Measurements from ENCODE around the gene SUSD6.

Gene SUSD6

DNA sequence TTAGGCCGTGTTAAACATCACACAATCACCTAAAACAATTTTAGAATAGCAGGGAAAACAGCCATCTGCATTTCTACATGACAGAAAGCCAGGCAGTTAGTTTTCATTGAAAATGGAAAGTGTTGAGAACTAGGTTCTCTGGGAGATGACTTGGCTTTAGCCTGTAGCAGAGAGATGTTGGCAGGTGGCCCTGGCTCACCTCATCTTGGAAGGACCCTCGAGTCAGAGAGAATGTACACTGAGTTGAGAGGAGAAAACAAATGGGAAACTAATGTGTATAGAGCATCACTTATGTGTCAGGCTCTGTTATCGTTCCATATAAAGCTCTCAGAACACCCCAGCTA is 51.9 kb downstream of the SUSD6 start:
- Histone ChIP-seq H3K4me3 (no peak overlapping the region), H3K27ac (peak overlapping the region in 6 of 21 experiments; percentile 13 to 34 (median 22))

DNA sequence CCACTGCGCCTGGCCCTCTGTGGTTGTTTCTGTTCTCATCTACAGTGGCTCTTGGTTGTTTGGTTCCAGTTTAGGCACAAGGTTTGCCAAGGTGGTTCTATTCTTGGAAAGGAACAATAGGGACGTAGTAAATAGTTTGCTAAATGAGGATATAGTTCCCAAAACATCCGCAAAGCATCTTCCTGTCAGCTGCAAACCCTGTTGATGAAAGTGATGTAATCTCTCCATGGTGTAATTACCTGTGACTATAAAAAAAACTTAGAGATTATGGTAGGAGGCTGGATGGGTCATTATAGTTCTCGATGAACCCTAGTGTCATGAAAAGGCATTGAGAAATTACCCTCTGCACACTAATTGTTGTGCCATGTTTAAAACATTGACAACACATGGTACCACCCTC is 52.9 kb downstream of the SUSD6 start:
- Histone ChIP-seq H3K4me3 (no peak overlapping the region), H3K27ac (peak overlapping the region in 5 of 21 experiments; percentile 28 to 63 (median 47))

DNA sequence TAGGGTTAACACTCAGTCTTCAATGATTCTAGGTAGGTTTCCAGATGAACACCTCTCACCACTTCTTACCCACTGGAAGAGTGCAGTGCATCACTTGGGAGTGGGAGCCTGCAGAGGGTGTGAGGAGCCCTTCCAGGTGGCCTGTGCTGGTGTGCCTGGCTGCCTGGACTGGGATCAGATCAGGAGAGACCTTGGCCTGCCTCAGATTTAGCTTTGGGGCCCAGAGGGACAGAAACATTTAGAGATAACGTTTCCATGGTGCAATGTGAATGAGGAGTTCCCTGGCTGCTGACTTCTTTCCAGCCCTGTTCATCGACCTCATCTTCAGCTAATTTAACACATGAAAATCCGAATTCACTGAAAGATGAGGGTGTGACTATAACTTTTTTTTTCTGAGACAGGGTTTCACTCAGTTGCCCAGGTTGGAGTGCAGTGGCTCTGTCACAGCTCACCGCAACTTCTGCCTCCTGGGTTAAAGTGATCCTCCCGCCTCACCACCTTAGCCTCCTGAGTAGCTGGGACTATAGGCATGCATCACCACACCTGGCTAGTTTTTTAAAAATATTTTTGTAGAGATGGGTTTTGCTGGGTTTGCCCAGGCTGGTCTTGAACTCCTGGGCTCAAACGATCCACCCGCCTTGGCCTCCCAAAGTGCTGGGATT is 53.6 kb downstream of the SUSD6 start:
- H3K27ac ChIP-seq, result peak overlapping the region in 10 of 21 experiments; percentile 2 to 65 (median 44)
- no peak overlapping the region for H3K4me3 ChIP-seq

DNA sequence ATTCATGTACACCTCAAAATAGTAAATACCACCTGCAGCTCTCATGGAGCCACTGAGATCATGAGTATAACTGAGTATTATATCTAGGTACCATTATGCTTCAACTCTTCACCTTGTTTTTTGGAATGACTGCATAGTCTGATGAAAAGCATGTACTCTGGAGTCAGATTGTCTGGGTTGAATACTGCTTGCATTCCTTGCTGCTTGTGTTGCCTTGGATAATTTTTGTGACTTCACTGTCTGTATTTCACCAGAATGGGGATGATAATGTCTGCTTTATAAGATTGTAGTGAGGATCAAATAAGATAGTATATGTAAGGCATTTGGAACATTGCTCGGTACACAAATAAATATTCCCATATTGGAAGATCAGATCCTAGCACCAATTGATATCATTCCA is 54.2 kb downstream of the SUSD6 start:
- Histone ChIP-seq H3K4me3 (no peak overlapping the region), H3K27ac (peak overlapping the region in 12 of 21 experiments; percentile 0 to 78 (median 54))

DNA sequence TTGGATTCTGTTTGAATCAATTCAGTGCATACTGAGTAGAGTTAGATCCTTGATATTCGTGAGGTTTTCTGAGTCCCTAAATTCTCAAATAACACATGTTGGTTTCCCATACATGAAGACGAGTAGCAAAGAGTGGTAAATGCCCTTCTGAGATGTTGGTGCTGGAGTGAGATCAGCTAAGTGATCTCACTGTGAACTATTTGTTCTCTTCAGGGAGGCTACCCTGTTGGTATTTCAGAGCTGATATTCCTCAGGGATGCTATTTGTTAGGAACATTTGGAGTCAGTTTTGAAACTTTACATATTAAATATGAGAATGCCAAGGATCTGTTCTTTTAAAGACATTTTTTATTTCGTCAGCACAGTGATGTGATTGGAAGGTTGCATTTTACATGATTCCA is 54.7 kb downstream of the SUSD6 start:
- peak overlapping the region in 14 of 21 experiments; percentile 0 to 78 (median 52) for H3K27ac ChIP-seq
- no peak overlapping the region for H3K4me3 ChIP-seq

DNA sequence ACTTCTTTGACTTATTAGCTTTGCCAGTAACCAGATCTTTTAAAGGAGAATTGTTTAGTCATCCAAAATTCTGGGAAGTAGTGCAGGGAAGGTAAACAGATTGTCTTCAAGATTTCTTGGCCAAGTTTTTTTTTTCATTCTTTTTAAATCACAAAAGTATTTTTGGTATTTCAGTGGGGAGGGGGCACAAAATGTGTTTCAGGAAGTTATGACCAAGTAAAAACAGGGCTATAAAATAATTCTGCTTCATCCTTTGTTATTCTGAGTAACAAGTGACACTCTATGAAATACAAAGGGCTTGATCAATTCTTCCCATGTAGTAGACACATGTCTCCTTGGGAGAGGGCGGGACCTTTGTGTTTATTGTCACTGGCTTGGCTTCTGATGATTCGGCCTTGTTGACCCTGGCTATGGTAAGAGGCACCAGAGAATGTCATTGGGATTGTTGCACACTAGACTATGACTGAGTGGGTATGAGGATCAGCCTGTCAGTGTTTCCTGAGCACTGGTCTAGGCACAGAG is 55.4 kb downstream of the SUSD6 start:
- peak overlapping the region in 12 of 21 experiments; percentile 27 to 78 (median 56) for H3K27ac ChIP-seq

DNA sequence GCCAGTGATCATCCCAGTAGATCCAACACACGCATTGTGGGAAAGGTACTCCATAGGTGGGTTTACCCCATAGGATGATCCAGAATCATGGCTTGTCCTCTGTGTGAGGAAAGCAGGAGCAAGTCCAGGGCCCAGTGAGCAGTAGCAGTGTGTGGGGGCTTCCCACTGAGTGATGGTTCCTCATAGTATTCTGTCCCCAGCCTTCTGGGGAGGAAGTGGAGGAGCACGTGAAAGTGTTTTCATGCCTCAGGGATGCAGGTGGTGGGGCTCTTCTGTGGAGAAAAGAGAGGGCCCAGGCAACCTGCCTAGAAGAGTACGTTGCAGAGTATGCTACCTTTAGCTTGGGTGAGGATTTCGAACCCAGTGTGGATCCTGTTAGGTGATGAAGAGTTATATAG is 56.5 kb downstream of the SUSD6 start:
- H3K27ac ChIP-seq, result peak overlapping the region in 7 of 21 experiments; percentile 1 to 59 (median 45)
- H3K4me3 ChIP-seq, result no peak overlapping the region

More for the DNA sequence above, 55.4 kb downstream of the SUSD6 start:
- H3K4me3 ChIP-seq, result no peak overlapping the region

DNA sequence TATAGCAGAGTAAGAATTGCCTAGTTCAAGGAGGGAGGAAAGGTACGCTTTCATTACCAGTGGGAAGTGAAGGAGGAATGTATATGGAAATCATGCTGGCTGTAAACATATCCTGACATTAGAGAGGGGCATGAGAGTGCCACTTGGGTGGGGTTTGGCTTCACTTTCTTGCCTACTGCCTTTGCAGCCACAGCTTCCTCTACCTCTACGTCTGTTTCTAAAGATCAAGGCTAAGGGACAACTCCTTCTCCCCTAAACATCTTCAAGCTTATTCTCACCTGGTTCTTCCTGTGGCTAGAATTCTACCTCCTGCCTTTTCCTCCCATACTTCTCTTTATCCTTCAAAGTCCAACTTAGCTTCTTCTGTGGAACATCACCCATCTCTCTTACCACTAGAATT is 58.0 kb downstream of the SUSD6 start:
- peak overlapping the region in 2 of 21 experiments; percentile 18 to 23 for H3K27ac ChIP-seq
- no peak overlapping the region for H3K4me3 ChIP-seq

DNA sequence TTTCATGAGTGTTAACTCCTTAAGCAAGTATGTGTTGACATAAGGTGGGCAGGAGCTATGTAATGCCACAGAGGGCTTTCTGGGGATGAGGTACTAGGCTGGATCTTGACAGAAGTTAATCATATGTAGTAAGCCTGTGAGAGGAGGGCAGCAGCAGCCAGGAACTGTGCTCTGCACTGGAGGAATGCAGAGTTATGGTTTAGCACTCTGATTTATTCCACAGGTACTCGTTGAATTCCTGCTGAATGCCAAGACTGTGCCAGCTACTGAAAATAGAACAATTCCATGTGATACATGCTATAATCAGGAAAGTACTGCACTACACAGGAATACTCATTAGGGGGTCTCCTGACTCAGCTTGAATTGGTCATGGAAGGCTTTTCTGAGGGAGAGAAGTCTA is 58.7 kb downstream of the SUSD6 start:
- no peak overlapping the region for H3K4me3 ChIP-seq
- peak overlapping the region in 2 of 21 experiments; percentile 14 to 23 for H3K27ac ChIP-seq

DNA sequence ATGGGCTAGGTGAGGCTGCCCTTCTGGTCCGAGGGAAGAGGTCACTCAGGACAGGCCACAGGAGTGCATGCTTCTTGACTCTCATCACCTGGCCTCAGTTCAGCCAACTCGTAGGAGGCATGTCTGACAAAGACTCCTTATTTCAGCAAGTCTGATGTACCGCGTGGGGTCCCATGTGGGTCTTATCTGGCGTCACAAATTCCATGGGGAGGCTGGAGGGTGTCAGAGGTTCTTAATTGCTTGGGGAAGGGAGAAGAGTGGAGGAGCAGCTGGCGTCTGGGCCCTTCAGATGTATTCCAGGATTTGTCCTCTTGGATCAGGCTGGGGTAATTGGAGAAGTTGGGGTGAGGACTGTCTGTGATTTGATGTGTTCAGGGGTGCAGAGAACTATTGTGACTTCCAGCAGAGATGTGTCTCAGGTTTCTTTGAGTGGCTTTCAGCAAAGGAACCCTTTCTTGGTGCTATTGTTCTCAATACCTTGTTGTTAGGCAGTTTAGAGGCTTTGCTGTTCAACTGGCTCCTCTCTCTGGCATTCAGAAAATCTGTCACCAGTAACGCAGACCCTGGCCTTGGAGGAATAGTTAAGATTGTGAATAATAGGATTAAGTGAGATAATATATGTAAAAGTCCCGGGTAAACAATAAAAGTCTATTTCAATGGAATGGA is 60.1 kb downstream of the SUSD6 start:
- no peak overlapping the region for H3K4me3 ChIP-seq
- H3K27ac ChIP-seq, result peak overlapping the region in 1 of 21 experiments; percentile 14

DNA sequence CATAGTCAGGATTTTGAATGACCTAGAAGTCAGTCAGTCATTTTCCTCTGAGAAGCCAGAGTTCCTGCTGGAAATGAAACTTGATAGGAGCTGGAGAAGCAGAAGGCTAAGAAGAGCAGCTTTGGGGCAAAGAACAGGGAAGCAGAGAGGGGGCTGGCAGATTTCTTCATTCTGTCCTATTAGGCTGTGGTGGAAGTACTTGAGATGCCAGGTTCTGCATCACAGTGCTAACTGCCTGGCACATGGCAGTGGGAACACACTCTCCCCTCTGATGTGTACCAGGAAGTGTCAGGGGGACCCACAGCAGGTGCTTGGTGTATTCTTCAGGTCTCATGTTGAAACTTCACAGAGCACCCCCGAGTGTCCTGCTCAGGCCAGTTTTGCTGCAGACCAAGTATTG is 61.0 kb downstream of the SUSD6 start:
- Histone ChIP-seq H3K4me3 (no peak overlapping the region), H3K27ac (peak overlapping the region in 7 of 21 experiments; percentile 3 to 81 (median 35))

DNA sequence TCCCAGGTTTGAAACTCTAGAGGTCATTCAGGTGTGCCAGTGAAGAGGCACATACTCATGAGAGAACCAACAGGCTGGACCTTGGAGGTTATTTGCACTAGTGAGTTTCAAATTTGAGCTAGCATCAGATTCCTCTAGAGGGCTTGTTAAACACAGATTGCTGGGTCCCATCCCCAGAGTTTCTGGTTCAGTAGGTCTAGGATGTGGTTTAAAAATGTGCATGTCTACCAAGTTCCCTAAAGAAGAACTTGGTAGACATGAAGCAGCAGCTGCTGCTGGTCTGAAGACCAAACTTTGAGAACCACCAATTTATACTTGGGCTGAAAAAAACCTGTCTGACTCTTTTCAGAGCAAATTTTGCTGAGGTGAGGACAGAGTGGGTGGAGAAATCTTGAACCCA is 61.7 kb downstream of the SUSD6 start:
- Histone ChIP-seq H3K27ac (peak overlapping the region in 16 of 21 experiments; percentile 13 to 81 (median 48)), H3K4me3 (no peak overlapping the region)

DNA sequence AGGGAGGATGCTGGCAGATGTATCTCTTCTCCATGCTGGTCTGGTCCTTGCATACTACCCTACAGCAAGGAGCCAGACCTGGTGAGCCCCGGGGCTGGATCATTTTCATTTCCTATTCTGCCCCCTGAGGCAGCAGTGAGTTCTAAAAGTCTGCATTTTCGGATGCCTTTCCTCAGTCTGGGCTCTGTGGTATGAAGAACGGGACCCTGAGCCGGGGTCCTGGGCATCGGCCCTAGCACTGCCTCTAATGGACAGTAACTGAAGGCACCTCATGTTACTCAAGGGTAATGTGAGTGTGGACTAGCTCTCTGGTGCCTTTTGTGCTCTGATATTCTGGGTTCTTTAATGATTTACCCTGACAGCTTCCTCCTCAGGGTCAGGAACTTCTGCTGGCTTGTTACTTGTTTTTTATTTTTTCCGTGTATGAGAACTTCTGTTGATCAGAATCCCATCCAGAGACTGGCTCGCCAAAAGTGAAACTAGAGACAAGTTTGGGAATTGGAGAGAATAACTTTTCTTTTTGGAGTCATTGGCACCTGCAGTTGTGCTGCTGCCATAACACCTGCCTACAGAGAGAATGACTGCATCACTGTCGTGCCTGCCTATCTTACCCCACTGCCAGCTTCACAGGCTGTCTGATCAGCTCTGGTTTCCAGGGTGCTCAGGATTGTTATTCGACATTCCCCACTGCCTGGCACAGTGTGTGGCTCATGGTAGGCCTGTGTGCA is 62.3 kb downstream of the SUSD6 start:
- peak overlapping the region in 17 of 21 experiments; percentile 20 to 81 (median 48) for H3K27ac ChIP-seq
- H3K4me3 ChIP-seq, result no peak overlapping the region

DNA sequence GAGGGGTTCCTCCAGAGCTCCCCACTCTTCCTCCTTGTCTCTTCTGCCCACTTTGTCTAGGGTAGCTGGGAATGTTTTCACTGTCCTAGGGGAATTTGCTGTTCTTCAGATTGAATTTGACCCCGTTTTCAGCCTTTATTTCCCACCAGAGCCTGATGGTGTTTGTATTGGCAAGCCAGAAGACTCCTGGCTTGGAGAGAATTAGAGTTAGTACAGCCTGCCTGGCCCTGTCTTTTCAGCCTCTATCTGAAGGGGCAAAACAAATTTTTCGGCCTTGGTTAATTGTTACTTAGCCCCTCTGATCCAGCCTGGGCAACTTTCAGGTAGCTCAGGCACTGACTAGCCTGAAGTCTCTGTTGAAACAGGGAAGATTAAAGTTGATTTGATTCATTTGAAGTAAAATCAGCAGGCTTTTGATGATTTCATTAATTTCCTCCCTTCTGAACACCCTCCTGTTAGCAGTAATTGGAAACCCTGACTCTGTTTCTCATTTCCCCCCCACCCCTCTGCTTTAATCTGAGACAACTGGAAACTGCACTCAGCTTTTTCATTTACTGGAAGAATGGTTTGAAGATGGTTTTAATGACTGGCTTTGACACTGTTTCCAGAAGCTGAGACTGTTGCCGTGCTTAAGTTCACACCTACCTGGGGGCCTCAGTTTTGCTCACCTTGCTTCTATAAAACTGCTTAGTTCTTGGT is 63.3 kb downstream of the SUSD6 start:
- H3K27ac ChIP-seq, result peak overlapping the region in 15 of 21 experiments; percentile 7 to 81 (median 44)
- no peak overlapping the region for H3K4me3 ChIP-seq

DNA sequence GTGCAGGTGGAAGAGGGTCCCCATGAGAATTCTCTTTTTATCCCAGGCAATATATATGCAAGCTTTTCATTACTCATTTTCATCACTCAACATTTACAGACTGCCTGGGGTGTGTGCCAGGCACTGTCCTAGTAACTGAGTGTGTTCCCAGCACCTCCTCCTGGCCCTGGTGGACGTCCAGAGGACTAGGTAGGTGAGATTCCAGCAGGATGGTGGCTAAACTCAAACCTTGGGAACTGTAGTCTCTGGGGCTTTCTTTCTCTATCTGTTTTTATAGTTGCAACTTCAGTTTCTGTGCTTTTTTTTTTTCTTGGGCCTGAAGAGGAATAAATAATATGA is 63.8 kb downstream of the SUSD6 start:
- peak overlapping the region in 9 of 21 experiments; percentile 11 to 81 (median 55) for H3K27ac ChIP-seq
- H3K4me3 ChIP-seq, result no peak overlapping the region

DNA sequence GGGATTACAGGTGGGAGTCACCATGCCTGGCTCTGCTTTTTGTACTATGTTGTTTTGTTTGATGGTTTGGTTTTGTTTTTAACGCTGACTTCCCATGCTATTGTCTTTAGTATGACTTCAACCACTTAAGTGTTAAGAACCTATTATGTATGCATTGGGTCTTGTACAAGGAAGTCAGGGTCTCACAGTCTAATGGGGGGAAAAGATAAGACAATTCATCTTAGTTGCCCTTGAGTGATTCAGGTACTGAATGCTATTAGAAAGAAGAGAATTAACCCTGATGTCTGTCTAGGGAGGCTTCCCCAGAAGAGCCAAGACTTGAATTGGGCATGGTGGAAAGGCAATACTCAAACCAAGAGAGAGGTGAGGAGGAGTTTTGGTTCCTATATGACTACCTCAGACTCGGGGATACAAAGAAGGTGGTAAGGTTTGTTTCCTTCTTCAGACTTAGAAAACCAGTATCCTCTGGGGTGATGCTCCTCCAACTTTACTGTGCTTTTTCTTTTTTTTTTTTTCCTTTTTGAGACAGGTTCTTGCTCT is 64.6 kb downstream of the SUSD6 start:
- Histone ChIP-seq H3K27ac (peak overlapping the region in 6 of 21 experiments; percentile 1 to 81 (median 31)), H3K4me3 (no peak overlapping the region)

DNA sequence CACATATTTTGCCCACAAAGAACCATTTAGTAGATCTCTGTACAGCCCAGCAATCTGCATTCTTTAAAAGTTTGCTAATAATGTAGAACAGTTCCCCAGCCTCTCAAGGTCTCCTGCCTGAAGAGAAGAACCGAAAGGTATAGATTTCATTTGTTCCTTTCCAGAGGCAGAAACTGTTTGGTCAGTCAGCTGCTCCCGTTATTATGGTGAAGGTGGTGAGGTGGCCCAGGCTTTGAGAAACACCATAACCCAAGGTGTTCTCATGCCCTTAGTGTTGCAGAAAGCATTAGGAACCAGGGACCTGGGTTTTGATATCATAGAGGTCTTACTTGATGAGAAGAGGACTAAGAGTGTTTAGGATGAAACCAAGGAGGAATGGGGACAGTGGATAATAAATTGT is 65.3 kb downstream of the SUSD6 start:
- H3K4me3 ChIP-seq, result no peak overlapping the region
- peak overlapping the region in 3 of 21 experiments; percentile 24 to 81 (median 77) for H3K27ac ChIP-seq

DNA sequence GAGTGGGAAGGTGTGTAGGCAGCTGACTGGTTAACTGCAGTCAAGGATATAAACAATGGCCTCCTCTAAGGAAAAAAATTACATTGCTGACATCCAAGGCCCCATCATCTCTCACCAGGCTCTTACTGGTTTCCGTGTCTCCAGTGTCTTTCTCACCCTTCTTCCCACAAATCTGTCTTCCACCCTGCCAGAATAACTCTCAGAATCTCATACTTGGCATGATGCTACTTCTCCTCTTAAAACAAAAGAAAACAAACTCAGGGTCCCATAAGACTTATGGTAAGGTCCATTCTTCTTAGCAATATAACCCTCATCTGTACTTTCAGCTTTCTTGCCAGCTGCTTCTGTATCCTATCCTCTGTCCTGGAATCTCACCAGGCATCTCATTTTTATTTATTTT is 68.9 kb downstream of the SUSD6 start:
- H3K27ac ChIP-seq, result peak overlapping the region in 7 of 21 experiments; percentile 7 to 90 (median 29)

DNA sequence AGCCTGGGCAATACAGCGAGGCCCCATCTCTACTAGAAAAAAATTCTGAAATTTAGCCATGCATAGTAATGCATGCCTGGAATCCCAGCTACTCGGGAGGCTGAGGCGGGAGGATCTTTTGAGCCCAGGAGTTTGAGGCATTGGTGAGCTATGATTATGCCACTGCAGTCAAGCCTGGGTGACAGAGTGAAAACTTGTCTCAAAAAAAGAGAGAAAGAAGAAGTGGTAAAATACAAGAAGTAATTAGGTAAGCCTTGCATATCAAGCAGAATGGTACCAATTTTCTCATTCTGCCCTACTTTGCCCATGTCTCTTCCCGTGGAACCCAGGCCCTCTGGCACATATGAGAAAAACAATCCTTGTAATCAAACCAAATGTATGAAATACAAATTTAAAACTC is 70.7 kb downstream of the SUSD6 start:
- no peak overlapping the region for H3K4me3 ChIP-seq
- H3K27ac ChIP-seq, result peak overlapping the region in 16 of 21 experiments; percentile 7 to 92 (median 70)

More for the DNA sequence above, 68.9 kb downstream of the SUSD6 start:
- H3K4me3 ChIP-seq, result no peak overlapping the region

All from skin epidermis (tissue), 12 donors.